OCI-LY3 (cell line): ENCODE measurements around the gene KCND2.

Experiments
- CTCF ChIP-seq: fragments of 200-600, 300-600 bp; sonication (generic); IDR thresholded peaks from 2 replicates; pipeline ENCODE4 v1.5.1; 2014; ENCODE audit warnings: antibody characterized with exemption, low read length, low read depth
- EZH2phosphoT487 ChIP-seq: fragments of 200-600 bp; shearing (Covaris generic); IDR thresholded peaks from 2 replicates; pipeline ENCODE4 v1.6.1; 2018; ENCODE audit warnings: antibody characterized with exemption, mixed run types, low read depth

- TF ChIP-seq CTCF (no peak), EZH2phosphoT487 (no peak)
These were observed 487.1 kb downstream of the KCND2 start for GRCh38 chr7:120760050-120760449.
